Uterus (tissue), 4 donors: Measurements from ENCODE around the gene MBD1. TPM values are rescaled to one million over a fixed set of nuclear protein-coding genes. Genes with fewer than 3 reads are reported as not detected.

Source experiments
- DNase-seq, 2 donors: peaks; one replicate each; pipeline ENCODE4 v3.0.0-alpha.2; 2019 to 2020
- H3K27ac ChIP-seq, 2 donors: fragments of 200-600 bp; sonication (generic); 1 replicate in 1 of 2; 2 replicates in 1 of 2; pipeline ENCODE4 v1.5.1; 2016 to 2018
- H3K27me3 ChIP-seq, 2 donors: fragments of 200-600 bp; sonication (generic); one replicate each; pipeline ENCODE4 v1.5.1; 2018 to 2019; ENCODE audit warnings: control low read depth in 1 of 2
- H3K36me3 ChIP-seq, 2 donors: fragments of 200-600 bp; sonication (generic); one replicate each; pipeline ENCODE4 v1.5.1; 2019; ENCODE audit warnings: control low read depth in 1 of 2
- H3K4me1 ChIP-seq, 2 donors: fragments of 200-600 bp; sonication (generic); one replicate each; pipeline ENCODE4 v1.5.1; 2018 to 2019; ENCODE audit warnings: control low read depth in 1 of 2
- H3K4me3 ChIP-seq, 2 donors: fragments of 200-600 bp; sonication (generic); 1 replicate in 1 of 2; 2 replicates in 1 of 2; pipeline ENCODE4 v1.5.1; 2018 to 2019; ENCODE audit warnings: mild to moderate bottlenecking in 1 of 2
- H3K9me3 ChIP-seq, 2 donors: fragments of 200-600 bp; sonication (generic); one replicate each; pipeline ENCODE4 v1.5.1; 2019; ENCODE audit warnings: control low read depth in 1 of 2
- POLR2A ChIP-seq, 2 donors: fragments of 450-650 bp; IDR thresholded peaks; one replicate each; pipeline ENCODE4 v1.6.1; 2016; ENCODE audit warnings: antibody characterized with exemption in 2 of 2, mild to moderate bottlenecking in 1 of 2, moderate library complexity in 1 of 2
- intact Hi-C: fragments of 100-400 bp; cut with DNase I; formaldehyde crosslinking; loops from one replicate; pipeline ENCODE4 v1.15.1; 2023; ENCODE audit warnings: low total_unique reads
- total RNA-seq, 4 donors: library from RNA; depleted of rRNA in 3 of 4; stranded (reverse); fragments of >200 nt in 3 of 4; gene quantifications; one replicate each; pipeline versions ENCODE4 v1.1.0 to v1.2.4, GENCODE V29; 2014 to 2023
- TF ChIP-seq, protein P1 (sequence below), 4 experiments: fragments of 200-600 bp in 2 of 4; fragments of 450-650 bp in 2 of 4; sonication (generic) in 2 of 4; IDR thresholded peaks; one replicate each; pipeline ENCODE4 v1.5.1; 2016 to 2019; ENCODE audit warnings: antibody characterized with exemption in 4 of 4, mild to moderate bottlenecking in 2 of 4, moderate library complexity in 1 of 4
- donor health status: DM: yes; HTN: yes; CAD: no.

Gene MBD1
- total RNA-seq, 4 donors from 2014 or later = 20.3 to 82.2 (median 52.7) TPM

- no peaks in the 10 kb centered on the region for H3K36me3 ChIP-seq
- H3K27ac ChIP-seq = no peak overlapping the region
- peak; percentile 80 to 85 for DNase-seq
- H3K27me3 ChIP-seq = peaks cover 0 to 4% of the 10 kb centered on the region in 2 donors
- intact Hi-C loops = no loop called here
- H3K9me3 ChIP-seq = no peaks in the 10 kb centered on the region
- no peaks in the 10 kb centered on the region for H3K4me1 ChIP-seq
- TF ChIP-seq, protein P1, sequence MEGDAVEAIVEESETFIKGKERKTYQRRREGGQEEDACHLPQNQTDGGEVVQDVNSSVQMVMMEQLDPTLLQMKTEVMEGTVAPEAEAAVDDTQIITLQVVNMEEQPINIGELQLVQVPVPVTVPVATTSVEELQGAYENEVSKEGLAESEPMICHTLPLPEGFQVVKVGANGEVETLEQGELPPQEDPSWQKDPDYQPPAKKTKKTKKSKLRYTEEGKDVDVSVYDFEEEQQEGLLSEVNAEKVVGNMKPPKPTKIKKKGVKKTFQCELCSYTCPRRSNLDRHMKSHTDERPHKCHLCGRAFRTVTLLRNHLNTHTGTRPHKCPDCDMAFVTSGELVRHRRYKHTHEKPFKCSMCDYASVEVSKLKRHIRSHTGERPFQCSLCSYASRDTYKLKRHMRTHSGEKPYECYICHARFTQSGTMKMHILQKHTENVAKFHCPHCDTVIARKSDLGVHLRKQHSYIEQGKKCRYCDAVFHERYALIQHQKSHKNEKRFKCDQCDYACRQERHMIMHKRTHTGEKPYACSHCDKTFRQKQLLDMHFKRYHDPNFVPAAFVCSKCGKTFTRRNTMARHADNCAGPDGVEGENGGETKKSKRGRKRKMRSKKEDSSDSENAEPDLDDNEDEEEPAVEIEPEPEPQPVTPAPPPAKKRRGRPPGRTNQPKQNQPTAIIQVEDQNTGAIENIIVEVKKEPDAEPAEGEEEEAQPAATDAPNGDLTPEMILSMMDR (IDR thresholded peaks at IDR 0.05) = no peak
- no peak for TF ChIP-seq POLR2A (IDR thresholded peaks at IDR 0.05)
- peak overlapping the region; percentile 22 to 40 for H3K4me3 ChIP-seq
Measured at GRCh38 chr18:50307738-50308470, 26.6 kb upstream of the MBD1 start.

GRCh38 chr18:50307400-50307737, 26.0 kb upstream of the MBD1 start:
- Histone ChIP-seq H3K4me1 (no peaks in the 10 kb centered on the region), H3K9me3 (no peaks in the 10 kb centered on the region), H3K4me3 (peak overlapping the region; percentile 22 to 40), H3K36me3 (no peaks in the 10 kb centered on the region), H3K27me3 (peaks cover 0 to 4% of the 10 kb centered on the region in 2 donors), H3K27ac (no peak overlapping the region)
- DNase-seq = no peak
- intact Hi-C loops = no loop called here
- TF ChIP-seq, protein P1 (IDR thresholded peaks at IDR 0.05) = no peak
- TF ChIP-seq POLR2A (IDR thresholded peaks at IDR 0.05) = no peak

DNA sequence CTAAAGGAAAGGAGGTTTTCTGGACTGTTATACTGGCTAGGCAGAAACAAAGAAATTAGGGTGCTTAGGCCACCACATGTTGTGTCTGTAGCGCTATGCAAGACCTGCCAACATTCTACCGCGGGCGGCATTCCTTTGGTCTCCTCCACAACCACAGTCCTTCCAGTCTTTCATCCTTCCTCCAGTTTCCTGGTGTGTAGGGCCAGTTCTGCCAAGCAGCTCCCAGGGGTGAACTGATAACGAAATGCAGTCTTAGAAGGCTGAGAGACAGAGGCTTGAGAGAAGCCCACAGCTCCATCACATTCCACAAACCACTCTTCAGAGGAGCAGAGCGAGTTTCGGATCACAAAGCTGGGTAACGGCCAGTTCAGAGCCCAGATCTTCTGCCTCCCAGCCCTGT, 25.6 kb upstream of the MBD1 start:
- no peak for TF ChIP-seq POLR2A (IDR thresholded peaks at IDR 0.05)
- TF ChIP-seq, protein P1 (IDR thresholded peaks at IDR 0.05) = no peak
- peaks cover 0 to 4% of the 10 kb centered on the region in 2 donors for H3K27me3 ChIP-seq
- intact Hi-C loops = no loop called here
- peak overlapping the region in 1 of 2 donors; percentile 40 for H3K4me3 ChIP-seq
- no peak for DNase-seq
- no peaks in the 10 kb centered on the region for H3K36me3 ChIP-seq
- no peaks in the 10 kb centered on the region for H3K4me1 ChIP-seq
- H3K27ac ChIP-seq = no peak overlapping the region
- no peaks in the 10 kb centered on the region for H3K9me3 ChIP-seq

DNA sequence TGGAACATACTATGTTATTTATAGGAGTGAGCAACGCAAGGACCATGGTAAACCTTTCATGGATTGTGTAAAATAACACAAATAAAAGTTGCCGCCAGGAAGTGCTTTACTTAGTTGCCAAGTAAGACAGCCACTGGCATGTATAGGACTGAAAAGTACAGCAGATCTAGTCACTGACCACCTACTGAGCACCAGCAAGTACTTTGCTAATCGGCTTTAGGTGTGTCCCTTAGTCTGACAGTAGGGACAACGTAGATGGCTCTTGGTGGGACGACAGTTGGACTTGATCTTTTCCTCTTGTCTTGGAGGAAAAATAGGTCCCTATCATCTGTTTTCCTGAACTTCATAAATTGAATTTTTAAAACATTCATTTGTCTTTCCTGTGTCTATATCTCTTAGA, 19.8 kb upstream of the MBD1 start:
- TF ChIP-seq, protein P1 (IDR thresholded peaks at IDR 0.05) = no peak
- no peak for TF ChIP-seq POLR2A (IDR thresholded peaks at IDR 0.05)
- Histone ChIP-seq H3K4me3 (no peak overlapping the region), H3K4me1 (peaks cover 0 to 3% of the 10 kb centered on the region in 2 donors), H3K9me3 (no peaks in the 10 kb centered on the region), H3K27me3 (peaks cover 0 to 10% of the 10 kb centered on the region in 2 donors), H3K36me3 (no peaks in the 10 kb centered on the region), H3K27ac (no peak overlapping the region)
- no peak for DNase-seq
- intact Hi-C loops = no loop called here

DNA sequence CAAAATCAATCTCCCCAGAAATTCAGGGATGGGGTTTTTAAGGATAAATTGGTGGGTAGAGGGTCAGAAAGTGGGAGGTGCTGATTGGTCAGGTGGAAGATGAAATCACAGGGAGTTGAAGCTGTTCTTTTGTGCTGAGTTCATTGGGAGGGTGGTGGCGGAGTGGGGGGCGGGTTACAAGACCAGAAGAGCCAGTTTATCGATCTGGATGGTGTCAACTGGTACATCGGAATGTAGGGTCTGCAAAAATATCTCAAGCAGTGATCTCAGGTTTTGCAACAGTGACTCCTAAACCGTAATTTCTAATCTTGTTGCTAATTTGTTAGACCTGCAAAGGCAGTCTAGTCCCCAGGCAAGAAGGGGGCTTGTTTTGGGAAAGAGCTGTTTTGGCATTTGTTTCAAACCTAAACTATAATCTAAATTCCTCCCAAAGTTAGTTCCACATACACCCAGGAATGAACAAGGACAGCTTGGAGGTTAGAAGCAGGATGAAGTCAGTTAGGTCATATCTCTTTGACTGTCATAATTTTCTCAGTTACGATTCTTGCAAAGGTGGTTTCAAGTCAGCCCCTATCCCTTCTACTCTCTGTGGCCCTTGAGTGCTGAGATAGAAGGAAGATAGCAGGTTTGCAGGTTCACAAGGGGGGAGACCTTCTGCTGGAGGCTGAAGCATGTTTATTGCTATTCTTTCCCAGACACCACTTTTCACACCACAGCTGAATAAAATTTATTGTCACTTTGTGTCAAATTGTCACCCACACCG, 18.5 kb upstream of the MBD1 start:
- H3K4me3 ChIP-seq = no peak overlapping the region
- H3K9me3 ChIP-seq = no peaks in the 10 kb centered on the region
- intact Hi-C loops = no loop called here
- H3K27ac ChIP-seq = no peak overlapping the region
- peaks cover 0 to 3% of the 10 kb centered on the region in 2 donors for H3K4me1 ChIP-seq
- peaks cover 0 to 9% of the 10 kb centered on the region in 2 donors for H3K27me3 ChIP-seq
- DNase-seq = no peak
- TF ChIP-seq POLR2A (IDR thresholded peaks at IDR 0.05) = no peak
- TF ChIP-seq, protein P1 (IDR thresholded peaks at IDR 0.05) = no peak
- no peaks in the 10 kb centered on the region for H3K36me3 ChIP-seq
